GM19455 (cell line): ENCODE measurements around the gene BCS1L.
A peak's percentile ranks its signal among the peaks of the same experiment; 100 is the strongest.
"Not testable (repeated sequence)": the region's sequence is repeated elsewhere in the genome, so short reads cannot be mapped to it uniquely, and the experiment has no call there.

Experiments
- ATAC-seq: cut with Tn5 transposase; IDR thresholded peaks from one replicate; pipeline ENCODE4 v1.9.1; 2021; ENCODE audit not compliant: unreplicated experiment

Gene BCS1L

GRCh38 chr2:218659988-218660358 is 490 bp downstream of the BCS1L start:
- no peak for ATAC-seq

- no peak for ATAC-seq
Measured at GRCh38 chr2:218662377-218662776, 2.9 kb downstream of the BCS1L start.

GRCh38 chr2:218662827-218663226 is 3.3 kb downstream of the BCS1L start:
- no peak for ATAC-seq

GRCh38 chr2:218663901-218664300 is 4.4 kb downstream of the BCS1L start:
- ATAC-seq = no peak

- no peak for ATAC-seq
Measured at GRCh38 chr2:218664653-218665052, 5.2 kb downstream of the BCS1L start.

- no peak for ATAC-seq
Measured at GRCh38 chr2:218671097-218671653, 11.7 kb downstream of the BCS1L start.

GRCh38 chr2:218671654-218672566 is 12.4 kb downstream of the BCS1L start, which contains the start of the genes RNF25 and STK36:
Gene RNF25 (minus strand): TSS chr2:218672002. CDS start chr2:218671970, 32 bp downstream.
Gene STK36 (plus strand): TSS chr2:218672086. CDS start chr2:218672830, 744 bp downstream.
- peak; percentile 99 for ATAC-seq

GRCh38 chr2:218679119-218679518 is 19.6 kb downstream of the BCS1L start:
- ATAC-seq = no peak

- no peak for ATAC-seq
Measured at GRCh38 chr2:218680061-218680460, 20.6 kb downstream of the BCS1L start.

- not testable (repeated sequence) for ATAC-seq
Measured at GRCh38 chr2:218687400-218688060, 28.0 kb downstream of the BCS1L start.

- no peak for ATAC-seq
Measured at GRCh38 chr2:218691234-218691633, 31.8 kb downstream of the BCS1L start.

GRCh38 chr2:218694405-218695145 is 35.1 kb downstream of the BCS1L start:
- no peak for ATAC-seq

GRCh38 chr2:218698885-218699284 is 39.4 kb downstream of the BCS1L start:
- ATAC-seq = no peak

- ATAC-seq = no peak
Measured at GRCh38 chr2:218701806-218702205, 42.3 kb downstream of the BCS1L start.

GRCh38 chr2:218703341-218703740 is 43.9 kb downstream of the BCS1L start:
- ATAC-seq = no peak

- ATAC-seq = peak; percentile 36
Measured at GRCh38 chr2:218708086-218708485, 48.6 kb downstream of the BCS1L start.

GRCh38 chr2:218709908-218710307 is 50.4 kb downstream of the BCS1L start:
- ATAC-seq = no peak

- no peak for ATAC-seq
Measured at GRCh38 chr2:218710334-218710686, 50.8 kb downstream of the BCS1L start.

GRCh38 chr2:218710687-218711549 is 51.4 kb downstream of the BCS1L start, which contains the start of gene TTLL4:
Gene TTLL4 (plus strand): TSS chr2:218710835. CDS start chr2:218737677, 26,842 bp downstream.
- ATAC-seq = peak; percentile 88

- no peak for ATAC-seq
Measured at GRCh38 chr2:218711550-218711929, 52.1 kb downstream of the BCS1L start.
